Stimulated activated CD8-positive, alpha-beta memory T cell treated with anti-CD3 and anti-CD28 coated beads, Interleukin-4, amount 100 ng/mL, for 48 hours (primary cell): ENCODE data around the gene MXD1.
"Not testable (repeated sequence)": the region's sequence is repeated elsewhere in the genome, so short reads cannot be mapped to it uniquely, and the experiment has no call there.

Experiments
- DNase-seq: peaks from one replicate; pipeline ENCODE4 v3.0.0-alpha.2; 2020

The MXD1 gene

GRCh38 chr2:69914950-69915945 lies at the start of gene MXD1:
Gene MXD1, plus strand, starts transcription at chr2:69915109. Its CDS starts 222 bp downstream, at chr2:69915331.
- peak; percentile 100 for DNase-seq

- DNase-seq = no peak
Measured at GRCh38 chr2:69888451-69888850, 26.5 kb upstream of the MXD1 start.

- no peak for DNase-seq
Measured at GRCh38 chr2:69889302-69889701, 25.6 kb upstream of the MXD1 start.

- no peak for DNase-seq
Measured at GRCh38 chr2:69890881-69891280, 24.0 kb upstream of the MXD1 start.

- not testable (repeated sequence) for DNase-seq
Measured at GRCh38 chr2:69892838-69893424, 22.0 kb upstream of the MXD1 start.

- DNase-seq = peak; percentile 86
Measured at GRCh38 chr2:69893684-69894551, 21.0 kb upstream of the MXD1 start, which contains the start of gene SNRNP27. Gene SNRNP27, plus strand, starts transcription at chr2:69893956. Its CDS starts 29 bp downstream, at chr2:69893985.

- not testable (repeated sequence) for DNase-seq
Measured at GRCh38 chr2:69894737-69895136, 20.2 kb upstream of the MXD1 start.

- no peak for DNase-seq
Measured at GRCh38 chr2:69902213-69902922, 12.5 kb upstream of the MXD1 start.

- DNase-seq = no peak
Measured at GRCh38 chr2:69907216-69907615, 7.7 kb upstream of the MXD1 start.

GRCh38 chr2:69911985-69912563 lies 2.8 kb upstream of the MXD1 start:
- no peak for DNase-seq

GRCh38 chr2:69914164-69914949 lies 552 bp upstream of the MXD1 start:
- DNase-seq = no peak

- no peak for DNase-seq
Measured at GRCh38 chr2:69916106-69916505, 1.2 kb downstream of the MXD1 start.

GRCh38 chr2:69917852-69918251 lies 2.9 kb downstream of the MXD1 start:
- DNase-seq = no peak

- DNase-seq = no peak
Measured at GRCh38 chr2:69918401-69918800, 3.5 kb downstream of the MXD1 start.

- no peak for DNase-seq
Measured at GRCh38 chr2:69923116-69923515, 8.2 kb downstream of the MXD1 start.

- no peak for DNase-seq
Measured at GRCh38 chr2:69926849-69927515, 12.1 kb downstream of the MXD1 start.

GRCh38 chr2:69931832-69932595 lies 17.1 kb downstream of the MXD1 start:
- DNase-seq = no peak

- no peak for DNase-seq
Measured at GRCh38 chr2:69932596-69932922, 17.6 kb downstream of the MXD1 start.

GRCh38 chr2:69933254-69933828 lies 18.4 kb downstream of the MXD1 start:
- DNase-seq = no peak
